Measurements from ENCODE around the gene SLC12A6. TPM values are rescaled to one million over a fixed set of nuclear protein-coding genes. Genes with fewer than 3 reads are reported as not detected.

SLC12A6 gene
- total and polyA plus RNA-seq, 7 donors: 1.4 to 22.7 (median 14.3) TPM

- DNase-seq: no peak
- Histone ChIP-seq H3K27ac (no peak overlapping the region), H3K9me3 (no peaks in the 10 kb centered on the region), H3K27me3 (no peaks in the 10 kb centered on the region), H3K36me3 (no peaks in the 10 kb centered on the region), H3K4me3 (no peak overlapping the region), H3K4me1 (no peaks in the 10 kb centered on the region)
- intact Hi-C loops (cut with DNase I): no loop called here
- 93 to 94% methylated on average over 1 of the region's 1 CpG for WGBS, 2 donors
- TF ChIP-seq POLR2A (IDR thresholded peaks at IDR 0.05) (no peak), POLR2AphosphoS5 (IDR thresholded peaks at IDR 0.05) (no peak), EP300 (IDR thresholded peaks at IDR 0.05) (no peak)
- TF ChIP-seq, protein P1, sequence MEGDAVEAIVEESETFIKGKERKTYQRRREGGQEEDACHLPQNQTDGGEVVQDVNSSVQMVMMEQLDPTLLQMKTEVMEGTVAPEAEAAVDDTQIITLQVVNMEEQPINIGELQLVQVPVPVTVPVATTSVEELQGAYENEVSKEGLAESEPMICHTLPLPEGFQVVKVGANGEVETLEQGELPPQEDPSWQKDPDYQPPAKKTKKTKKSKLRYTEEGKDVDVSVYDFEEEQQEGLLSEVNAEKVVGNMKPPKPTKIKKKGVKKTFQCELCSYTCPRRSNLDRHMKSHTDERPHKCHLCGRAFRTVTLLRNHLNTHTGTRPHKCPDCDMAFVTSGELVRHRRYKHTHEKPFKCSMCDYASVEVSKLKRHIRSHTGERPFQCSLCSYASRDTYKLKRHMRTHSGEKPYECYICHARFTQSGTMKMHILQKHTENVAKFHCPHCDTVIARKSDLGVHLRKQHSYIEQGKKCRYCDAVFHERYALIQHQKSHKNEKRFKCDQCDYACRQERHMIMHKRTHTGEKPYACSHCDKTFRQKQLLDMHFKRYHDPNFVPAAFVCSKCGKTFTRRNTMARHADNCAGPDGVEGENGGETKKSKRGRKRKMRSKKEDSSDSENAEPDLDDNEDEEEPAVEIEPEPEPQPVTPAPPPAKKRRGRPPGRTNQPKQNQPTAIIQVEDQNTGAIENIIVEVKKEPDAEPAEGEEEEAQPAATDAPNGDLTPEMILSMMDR (IDR thresholded peaks at IDR 0.05): no peak
Measured at GRCh38 chr15:34282384-34282783, 55.2 kb downstream of the SLC12A6 start.

DNA sequence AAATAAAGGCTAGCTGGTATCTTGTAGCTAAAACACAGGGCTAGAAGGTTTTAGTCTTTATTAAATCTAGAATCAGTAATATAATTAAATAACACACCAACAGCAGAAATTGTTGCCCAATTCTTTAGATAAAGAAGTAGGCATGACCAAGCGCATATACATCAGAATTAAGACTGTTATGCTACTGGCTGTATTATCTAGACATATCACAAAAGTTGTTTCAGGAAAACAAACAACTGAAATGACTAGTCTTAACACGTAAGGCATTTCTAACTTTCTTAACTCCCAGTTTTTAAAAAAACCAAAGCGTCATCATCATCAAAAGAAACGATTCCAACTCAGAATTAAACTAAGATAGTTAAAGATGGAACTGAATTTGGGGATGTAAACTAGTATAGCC, 57.4 kb downstream of the SLC12A6 start:
- no peak overlapping the region for H3K27ac ChIP-seq
- intact Hi-C loops (cut with DNase I): no loop called here
- H3K27me3 ChIP-seq: no peaks in the 10 kb centered on the region

GRCh38 chr15:34279368-34279767, 58.2 kb downstream of the SLC12A6 start:
- H3K36me3 ChIP-seq: peaks cover 0 to 2% (median 0%) of the 10 kb centered on the region in 4 donors
- no peak overlapping the region for H3K27ac ChIP-seq
- TF ChIP-seq POLR2AphosphoS5 (IDR thresholded peaks at IDR 0.05) (no peak), POLR2A (IDR thresholded peaks at IDR 0.05) (no peak)
- TF ChIP-seq, protein P1 (IDR thresholded peaks at IDR 0.05): no peak
- intact Hi-C loops (cut with DNase I): no loop called here
- no peak for DNase-seq
- H3K4me3 ChIP-seq: no peak overlapping the region
- 90 to 93% methylated on average over 2 of the region's 2 CpGs for WGBS, 2 donors
- H3K27me3 ChIP-seq: no peaks in the 10 kb centered on the region
- H3K4me1 ChIP-seq: no peaks in the 10 kb centered on the region
- H3K9me3 ChIP-seq: no peaks in the 10 kb centered on the region

More for the DNA sequence above, 57.4 kb downstream of the SLC12A6 start:
- Histone ChIP-seq H3K36me3 (no peaks in the 10 kb centered on the region), H3K4me3 (no peak overlapping the region), H3K4me1 (no peaks in the 10 kb centered on the region), H3K9me3 (no peaks in the 10 kb centered on the region)
- WGBS, 2 donors: 93 to 95% methylated on average over 4 of the region's 4 CpGs
- TF ChIP-seq POLR2A (IDR thresholded peaks at IDR 0.05) (no peak), EP300 (IDR thresholded peaks at IDR 0.05) (no peak), POLR2AphosphoS5 (IDR thresholded peaks at IDR 0.05) (no peak)
- TF ChIP-seq, protein P1 (IDR thresholded peaks at IDR 0.05): no peak
- no peak for DNase-seq

- TF ChIP-seq POLR2A (IDR thresholded peaks at IDR 0.05) (no peak), EP300 (IDR thresholded peaks at IDR 0.05) (no peak), POLR2AphosphoS5 (IDR thresholded peaks at IDR 0.05) (no peak)
- TF ChIP-seq, protein P1 (IDR thresholded peaks at IDR 0.05): no peak
- no peak for DNase-seq
- no peaks in the 10 kb centered on the region for H3K27me3 ChIP-seq
- intact Hi-C loops (cut with DNase I): no loop called here
- H3K36me3 ChIP-seq: peaks cover 0 to 7% (median 0%) of the 10 kb centered on the region in 4 donors
- H3K9me3 ChIP-seq: no peaks in the 10 kb centered on the region
- 75 to 88% methylated on average over 1 of the region's 1 CpG for WGBS, 2 donors
- no peaks in the 10 kb centered on the region for H3K4me1 ChIP-seq
- H3K27ac ChIP-seq: no peak overlapping the region
- H3K4me3 ChIP-seq: no peak overlapping the region
Measured at GRCh38 chr15:34275721-34276120, 61.9 kb downstream of the SLC12A6 start.

DNA sequence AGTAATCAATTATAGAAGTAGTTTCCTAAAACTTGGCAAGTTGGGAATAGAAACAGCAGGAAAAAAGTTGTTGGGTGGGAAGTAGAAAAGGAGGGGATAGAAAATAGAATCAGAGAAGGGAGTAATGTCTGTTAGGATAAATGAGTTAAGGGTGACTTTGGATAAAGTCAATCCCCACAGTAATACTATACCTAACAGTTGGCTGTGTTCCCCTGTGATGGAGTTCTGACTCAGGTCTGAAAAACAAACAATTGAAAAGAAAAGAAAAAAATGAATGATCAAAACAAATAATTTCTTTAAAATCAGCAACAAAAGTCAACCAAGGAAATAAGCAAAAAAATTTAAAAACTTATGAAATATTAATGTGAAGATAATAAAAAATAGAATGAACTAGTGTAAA, 62.4 kb downstream of the SLC12A6 start:
- Histone ChIP-seq H3K9me3 (no peaks in the 10 kb centered on the region), H3K4me1 (no peaks in the 10 kb centered on the region), H3K27me3 (no peaks in the 10 kb centered on the region), H3K36me3 (peaks cover 0 to 7% (median 0%) of the 10 kb centered on the region in 4 donors), H3K27ac (no peak overlapping the region), H3K4me3 (no peak overlapping the region)
- no peak for DNase-seq
- intact Hi-C loops (cut with DNase I): no loop called here
- TF ChIP-seq POLR2A (IDR thresholded peaks at IDR 0.05): no peak
- no peak for TF ChIP-seq EP300 (IDR thresholded peaks at IDR 0.05)
- TF ChIP-seq, protein P1 (IDR thresholded peaks at IDR 0.05): no peak
- no peak for TF ChIP-seq POLR2AphosphoS5 (IDR thresholded peaks at IDR 0.05)

Data from sigmoid colon (tissue), 7 donors.